MM.1S (cell line): Measurements from ENCODE around the gene CCDC187.

ENCODE experiments used
- EZH2 ChIP-seq: fragments of 300-600 bp; sonication (generic); optimal IDR thresholded peaks from 2 replicates; pipeline ENCODE3; 2017; ENCODE audit warnings: low read depth, mild to moderate bottlenecking, antibody characterized with exemption, low read length, mixed read lengths
- TF ChIP-seq, protein P1 (sequence below): fragments of 300-600 bp; sonication (generic); IDR thresholded peaks from 2 replicates; pipeline ENCODE4 v1.5.1; 2016; ENCODE audit warnings: antibody characterized with exemption, low read length, mixed read lengths

DNA sequence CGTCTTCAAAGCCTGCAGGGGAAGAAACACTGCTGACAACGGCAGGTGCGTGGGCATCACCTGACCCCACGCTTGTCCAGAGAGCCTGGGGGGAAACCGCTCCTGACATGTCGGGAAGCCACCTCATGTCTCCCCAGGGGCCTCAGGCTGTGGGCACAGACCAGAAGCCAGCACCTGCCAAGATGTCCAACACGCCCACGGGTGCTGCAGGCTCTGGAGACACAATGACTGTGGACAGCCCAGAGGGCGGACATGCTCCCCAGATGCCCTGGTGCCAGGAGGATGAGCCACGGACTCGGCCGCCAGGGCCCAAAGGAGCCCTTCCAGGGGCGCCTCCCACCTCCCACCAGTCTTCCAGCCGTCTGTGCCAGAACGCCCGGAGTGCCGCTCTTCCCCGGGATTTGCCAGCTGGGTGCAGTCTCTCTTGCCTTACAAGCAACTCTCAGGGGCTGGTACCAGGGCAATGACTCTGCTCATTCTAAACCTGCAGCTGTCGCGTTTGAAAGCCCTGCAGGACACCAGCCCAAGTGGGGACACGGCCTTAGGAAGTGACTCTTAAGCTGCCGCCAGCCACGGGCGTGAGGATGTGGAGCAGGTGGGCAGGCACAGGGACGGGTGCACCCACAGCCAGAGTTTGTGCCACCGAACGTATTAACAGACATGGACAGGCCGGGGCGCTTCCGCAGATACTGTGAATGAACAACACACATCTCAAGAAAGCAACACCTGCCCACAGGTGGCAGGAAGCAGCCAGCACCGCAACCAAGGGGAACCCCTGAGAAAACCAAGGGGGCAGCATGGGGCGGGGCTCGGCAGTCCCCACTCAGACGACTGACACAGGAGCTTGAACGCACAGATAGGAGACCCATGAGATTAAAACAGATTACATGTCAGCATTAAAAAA is 92.2 kb downstream of the CCDC187 start:
- TF ChIP-seq, protein P1, sequence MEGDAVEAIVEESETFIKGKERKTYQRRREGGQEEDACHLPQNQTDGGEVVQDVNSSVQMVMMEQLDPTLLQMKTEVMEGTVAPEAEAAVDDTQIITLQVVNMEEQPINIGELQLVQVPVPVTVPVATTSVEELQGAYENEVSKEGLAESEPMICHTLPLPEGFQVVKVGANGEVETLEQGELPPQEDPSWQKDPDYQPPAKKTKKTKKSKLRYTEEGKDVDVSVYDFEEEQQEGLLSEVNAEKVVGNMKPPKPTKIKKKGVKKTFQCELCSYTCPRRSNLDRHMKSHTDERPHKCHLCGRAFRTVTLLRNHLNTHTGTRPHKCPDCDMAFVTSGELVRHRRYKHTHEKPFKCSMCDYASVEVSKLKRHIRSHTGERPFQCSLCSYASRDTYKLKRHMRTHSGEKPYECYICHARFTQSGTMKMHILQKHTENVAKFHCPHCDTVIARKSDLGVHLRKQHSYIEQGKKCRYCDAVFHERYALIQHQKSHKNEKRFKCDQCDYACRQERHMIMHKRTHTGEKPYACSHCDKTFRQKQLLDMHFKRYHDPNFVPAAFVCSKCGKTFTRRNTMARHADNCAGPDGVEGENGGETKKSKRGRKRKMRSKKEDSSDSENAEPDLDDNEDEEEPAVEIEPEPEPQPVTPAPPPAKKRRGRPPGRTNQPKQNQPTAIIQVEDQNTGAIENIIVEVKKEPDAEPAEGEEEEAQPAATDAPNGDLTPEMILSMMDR = no peak
- no peak for TF ChIP-seq EZH2
